Measurements from ENCODE around the gene C7.

DNA sequence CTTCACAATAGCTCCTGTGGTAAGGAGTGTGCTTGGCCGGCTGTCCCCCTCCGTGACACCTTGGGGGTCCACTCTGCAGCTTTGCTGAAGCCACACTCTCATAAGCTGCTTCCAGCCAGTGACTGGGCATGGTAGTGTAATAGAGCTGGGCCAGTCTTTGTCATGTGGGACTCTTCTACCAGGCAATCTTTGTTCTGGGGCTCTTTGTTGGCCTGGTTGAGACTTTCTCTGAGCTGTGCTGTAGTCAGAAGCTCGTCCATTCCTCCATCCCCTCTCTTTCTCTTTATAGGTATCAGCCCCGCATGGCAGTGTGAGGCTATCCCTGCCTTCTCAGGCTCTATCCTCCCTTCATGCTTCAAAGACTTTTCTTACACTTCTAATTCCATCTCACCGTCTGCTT lies 42.5 kb upstream of the C7 start:
- TF ChIP-seq, protein P1, sequence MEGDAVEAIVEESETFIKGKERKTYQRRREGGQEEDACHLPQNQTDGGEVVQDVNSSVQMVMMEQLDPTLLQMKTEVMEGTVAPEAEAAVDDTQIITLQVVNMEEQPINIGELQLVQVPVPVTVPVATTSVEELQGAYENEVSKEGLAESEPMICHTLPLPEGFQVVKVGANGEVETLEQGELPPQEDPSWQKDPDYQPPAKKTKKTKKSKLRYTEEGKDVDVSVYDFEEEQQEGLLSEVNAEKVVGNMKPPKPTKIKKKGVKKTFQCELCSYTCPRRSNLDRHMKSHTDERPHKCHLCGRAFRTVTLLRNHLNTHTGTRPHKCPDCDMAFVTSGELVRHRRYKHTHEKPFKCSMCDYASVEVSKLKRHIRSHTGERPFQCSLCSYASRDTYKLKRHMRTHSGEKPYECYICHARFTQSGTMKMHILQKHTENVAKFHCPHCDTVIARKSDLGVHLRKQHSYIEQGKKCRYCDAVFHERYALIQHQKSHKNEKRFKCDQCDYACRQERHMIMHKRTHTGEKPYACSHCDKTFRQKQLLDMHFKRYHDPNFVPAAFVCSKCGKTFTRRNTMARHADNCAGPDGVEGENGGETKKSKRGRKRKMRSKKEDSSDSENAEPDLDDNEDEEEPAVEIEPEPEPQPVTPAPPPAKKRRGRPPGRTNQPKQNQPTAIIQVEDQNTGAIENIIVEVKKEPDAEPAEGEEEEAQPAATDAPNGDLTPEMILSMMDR (IDR thresholded peaks at IDR 0.05), result no peak
- no peak for TF ChIP-seq POLR2AphosphoS5 (IDR thresholded peaks at IDR 0.05)

Measured in transverse colon (tissue), 4 donors.